ENCODE data around the gene FGFR3. TPM values are rescaled to one million over a fixed set of nuclear protein-coding genes. Genes with fewer than 3 reads are reported as not detected.

The FGFR3 gene
- total RNA-seq, 1 donor from 2014 or later: 4.7 TPM

- no peak for DNase-seq (ENCODE audit: low spot score)
- intact Hi-C loops (cut with DNase I): no loop called here
These were observed 25.9 kb upstream of the FGFR3 start for GRCh38 chr4:1767061-1767769.

GRCh38 chr4:1767770-1768366, 25.2 kb upstream of the FGFR3 start:
- DNase-seq (ENCODE audit: low spot score): no peak
- intact Hi-C loops (cut with DNase I): no loop called here

- intact Hi-C loops (cut with DNase I): no loop called here
- DNase-seq (ENCODE audit: low spot score): no peak
These were observed 24.6 kb upstream of the FGFR3 start for GRCh38 chr4:1768367-1769034.

GRCh38 chr4:1769692-1770091, 23.4 kb upstream of the FGFR3 start:
- intact Hi-C loops (cut with DNase I): no loop called here
- DNase-seq (ENCODE audit: low spot score): no peak

GRCh38 chr4:1770245-1770644, 22.8 kb upstream of the FGFR3 start:
- no peak for DNase-seq (ENCODE audit: low spot score)
- intact Hi-C loops (cut with DNase I): no loop called here

GRCh38 chr4:1770791-1771231, 22.3 kb upstream of the FGFR3 start:
- DNase-seq (ENCODE audit: low spot score): no peak
- intact Hi-C loops (cut with DNase I): no loop called here

- intact Hi-C loops (cut with DNase I): no loop called here
These were observed 21.4 kb upstream of the FGFR3 start for GRCh38 chr4:1771555-1772305.

GRCh38 chr4:1772853-1773538, 20.1 kb upstream of the FGFR3 start:
- intact Hi-C loops (cut with DNase I): no loop called here
- no peak for DNase-seq (ENCODE audit: low spot score)

More at GRCh38 chr4:1771555-1772305, 21.4 kb upstream of the FGFR3 start:
- no peak for DNase-seq (ENCODE audit: low spot score)

- no peak for DNase-seq (ENCODE audit: low spot score)
- intact Hi-C loops (cut with DNase I): no loop called here
These were observed 19.3 kb upstream of the FGFR3 start for GRCh38 chr4:1773754-1774153.

GRCh38 chr4:1775731-1776500, 17.2 kb upstream of the FGFR3 start:
- intact Hi-C loops (cut with DNase I): no loop called here
- DNase-seq (ENCODE audit: low spot score): no peak

GRCh38 chr4:1776521-1777161, 16.5 kb upstream of the FGFR3 start:
- DNase-seq (ENCODE audit: low spot score): no peak
- intact Hi-C loops (cut with DNase I): no loop called here

- no peak for DNase-seq (ENCODE audit: low spot score)
- intact Hi-C loops (cut with DNase I): no loop called here
These were observed 15.1 kb upstream of the FGFR3 start for GRCh38 chr4:1777822-1778641.

GRCh38 chr4:1778642-1779392, 14.3 kb upstream of the FGFR3 start:
- no peak for DNase-seq (ENCODE audit: low spot score)
- intact Hi-C loops (cut with DNase I): no loop called here

- DNase-seq (ENCODE audit: low spot score): no peak
- intact Hi-C loops (cut with DNase I): no loop called here
These were observed 13.3 kb upstream of the FGFR3 start for GRCh38 chr4:1779588-1780382.

GRCh38 chr4:1780435-1780834, 12.7 kb upstream of the FGFR3 start:
- DNase-seq (ENCODE audit: low spot score): no peak
- intact Hi-C loops (cut with DNase I): no loop called here

- intact Hi-C loops (cut with DNase I): no loop called here
- DNase-seq (ENCODE audit: low spot score): no peak
These were observed 10.1 kb upstream of the FGFR3 start for GRCh38 chr4:1783015-1783414.

Measured in cardiac septum (tissue), 1 donor.